ENCODE measurements around the gene ATF4.
A peak's percentile ranks its signal among the peaks of the same experiment; 100 is the strongest.
"Not testable (repeated sequence)": the region's sequence is repeated elsewhere in the genome, so short reads cannot be mapped to it uniquely, and the experiment has no call there.

ATF4 gene

GRCh38 chr22:39489094-39490068, 31.0 kb upstream of the ATF4 start:
- no peak for DNase-seq (ENCODE audit: low spot score)

GRCh38 chr22:39490135-39490798, 30.1 kb upstream of the ATF4 start:
- DNase-seq (ENCODE audit: low spot score) = peak; percentile 85

- DNase-seq (ENCODE audit: low spot score) = no peak
Measured at GRCh38 chr22:39490966-39491680, 29.2 kb upstream of the ATF4 start.

- no peak for DNase-seq (ENCODE audit: low spot score)
Measured at GRCh38 chr22:39491696-39492095, 28.7 kb upstream of the ATF4 start.

GRCh38 chr22:39492186-39492585, 28.2 kb upstream of the ATF4 start:
- no peak for DNase-seq (ENCODE audit: low spot score)

- DNase-seq (ENCODE audit: low spot score) = no peak
Measured at GRCh38 chr22:39493759-39494158, 26.6 kb upstream of the ATF4 start.

DNA sequence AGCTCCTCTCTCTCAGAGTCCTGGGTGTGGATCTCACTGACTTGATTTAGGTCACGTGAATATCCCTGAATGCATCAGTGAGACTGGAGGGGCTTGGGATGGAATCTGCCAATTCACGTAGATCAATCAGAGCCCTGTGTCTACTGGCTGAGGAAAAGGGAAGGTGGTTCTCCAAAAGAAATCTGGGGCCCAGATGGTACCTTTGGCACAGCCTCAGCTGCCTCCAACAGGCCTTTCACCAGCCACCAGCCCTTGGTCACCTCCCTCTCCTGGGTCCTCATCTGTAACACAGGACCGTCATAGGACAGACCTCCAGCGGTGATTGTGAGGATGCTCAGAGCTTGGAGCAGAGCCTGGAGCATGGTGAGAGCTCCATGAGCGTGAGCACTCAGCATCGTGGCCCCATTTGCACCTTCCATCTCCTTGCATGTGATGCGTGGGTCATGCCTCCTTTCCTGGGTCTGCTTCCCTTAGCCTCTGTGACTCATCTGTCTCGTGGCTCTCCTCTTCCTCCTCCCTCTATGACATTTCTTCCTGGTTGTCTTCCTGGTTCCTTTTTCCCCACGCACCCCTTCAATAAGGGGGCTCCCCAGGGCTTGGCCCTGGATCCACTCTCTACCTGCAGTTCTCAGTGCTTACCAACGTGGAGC, 25.8 kb upstream of the ATF4 start:
- no peak for DNase-seq (ENCODE audit: low spot score)

GRCh38 chr22:39496131-39496838, 24.1 kb upstream of the ATF4 start:
- DNase-seq (ENCODE audit: low spot score) = peak; percentile 82

GRCh38 chr22:39497429-39497828, 22.9 kb upstream of the ATF4 start:
- no peak for DNase-seq (ENCODE audit: low spot score)

- DNase-seq (ENCODE audit: low spot score) = no peak
Measured at GRCh38 chr22:39498368-39498767, 22.0 kb upstream of the ATF4 start.

DNA sequence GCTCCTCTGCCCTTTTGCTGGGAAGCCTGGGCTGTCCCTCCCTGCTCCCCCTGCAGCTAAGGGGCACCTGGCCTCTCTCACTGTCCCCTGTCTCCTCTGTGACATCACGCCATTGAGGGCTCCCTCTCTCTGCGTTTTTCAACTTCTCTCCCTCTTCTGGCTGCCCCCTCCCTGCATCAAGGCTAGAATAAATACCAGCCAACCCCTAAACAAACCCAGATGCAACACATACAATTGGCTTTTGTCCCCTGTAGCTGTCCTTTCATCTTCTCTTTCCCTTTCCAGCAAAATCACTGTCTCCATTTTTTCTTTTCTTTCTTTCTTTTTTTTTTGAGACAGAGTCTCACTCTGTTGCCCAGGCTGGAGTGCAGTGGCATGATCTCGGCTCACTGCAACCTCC, 21.6 kb upstream of the ATF4 start:
- DNase-seq (ENCODE audit: low spot score) = peak; percentile 40

DNA sequence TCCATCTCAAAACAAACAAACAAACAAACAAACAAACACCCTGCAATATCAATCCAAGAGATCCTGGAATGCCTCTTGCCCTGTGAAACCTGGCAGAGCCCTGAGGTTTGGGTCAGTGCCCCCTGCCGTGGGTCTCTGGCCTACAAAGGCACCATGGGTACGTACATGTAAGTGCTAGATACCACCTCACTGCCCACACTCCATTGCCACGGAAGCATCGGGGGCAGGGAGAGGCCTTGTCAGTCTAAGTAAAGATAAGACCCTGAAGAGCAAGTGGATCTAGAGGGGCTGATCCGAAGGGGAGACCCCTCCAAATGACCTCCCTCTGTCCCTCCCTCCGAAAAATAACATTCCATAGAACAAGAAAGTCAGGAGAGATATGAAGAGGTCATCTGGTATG, 20.3 kb upstream of the ATF4 start:
- DNase-seq (ENCODE audit: low spot score) = no peak

DNA sequence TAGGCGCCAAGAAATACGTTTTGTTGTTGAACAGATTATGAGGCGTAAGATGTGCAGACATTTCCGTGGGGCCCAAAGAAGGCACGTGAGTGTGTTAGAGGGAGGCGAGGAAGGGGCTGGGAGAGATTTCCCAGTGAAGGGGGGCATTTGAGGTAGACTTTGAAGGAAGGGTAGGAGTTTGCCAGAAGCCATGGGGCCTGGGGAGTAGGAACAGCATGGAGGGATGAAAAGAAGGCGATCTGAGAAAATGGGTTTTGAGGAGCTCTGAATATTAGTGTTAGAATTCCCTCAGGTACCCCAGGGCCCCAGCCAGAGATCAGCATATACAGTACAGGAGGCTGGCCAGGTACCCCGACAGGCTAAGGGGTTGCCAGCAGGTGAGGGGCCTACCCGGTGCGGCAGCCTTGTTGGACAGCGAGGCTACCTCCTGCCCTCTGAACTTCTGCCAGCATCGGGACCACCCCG, 18.7 kb upstream of the ATF4 start:
- DNase-seq (ENCODE audit: low spot score) = no peak

- DNase-seq (ENCODE audit: low spot score) = peak; percentile 98
Measured at GRCh38 chr22:39502109-39502788, 18.1 kb upstream of the ATF4 start, which contains the start of gene MIEF1. Gene MIEF1 (plus strand): TSS chr22:39502290. CDS start chr22:39511295, 9,005 bp downstream.

- no peak for DNase-seq (ENCODE audit: low spot score)
Measured at GRCh38 chr22:39502789-39503409, 17.5 kb upstream of the ATF4 start.

DNA sequence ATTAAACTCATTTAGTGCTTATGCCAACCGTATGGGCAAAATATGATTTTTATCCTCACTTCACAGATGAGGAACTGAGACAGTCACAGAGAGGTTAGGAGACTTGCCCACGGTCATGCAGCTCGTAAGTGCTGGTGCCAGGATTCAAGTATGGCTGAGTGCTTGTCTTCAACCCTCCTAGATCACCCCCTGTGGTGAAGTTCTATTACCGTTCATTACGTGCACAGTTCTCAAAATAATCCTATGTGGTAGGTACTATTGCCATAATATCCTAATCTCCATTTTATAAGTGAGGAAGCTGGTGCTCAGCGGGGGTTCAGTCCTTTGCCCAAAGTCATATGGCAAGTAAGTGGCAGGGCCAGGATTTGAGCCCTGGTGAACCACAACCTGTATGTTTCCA, 16.7 kb upstream of the ATF4 start:
- no peak for DNase-seq (ENCODE audit: low spot score)

DNA sequence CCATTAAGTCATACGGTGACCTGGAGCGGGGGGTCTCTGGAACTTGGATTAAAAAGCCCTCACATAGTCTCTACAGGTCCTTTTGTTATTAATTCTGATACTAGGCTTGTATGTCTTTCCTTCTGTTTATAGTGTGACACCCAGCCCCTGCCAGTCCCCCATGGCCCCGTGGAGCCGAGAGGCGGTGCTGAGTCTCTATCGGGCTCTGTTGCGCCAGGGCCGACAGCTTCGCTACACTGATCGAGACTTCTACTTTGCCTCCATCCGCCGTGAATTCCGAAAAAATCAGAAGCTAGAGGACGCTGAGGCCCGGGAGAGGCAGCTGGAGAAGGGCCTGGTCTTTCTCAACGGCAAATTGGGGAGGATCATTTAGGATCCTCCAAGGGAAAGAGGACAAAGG, 16.3 kb upstream of the ATF4 start:
- DNase-seq (ENCODE audit: low spot score) = no peak

GRCh38 chr22:39507021-39507420, 13.3 kb upstream of the ATF4 start:
- not testable (repeated sequence) for DNase-seq (ENCODE audit: low spot score)

DNA sequence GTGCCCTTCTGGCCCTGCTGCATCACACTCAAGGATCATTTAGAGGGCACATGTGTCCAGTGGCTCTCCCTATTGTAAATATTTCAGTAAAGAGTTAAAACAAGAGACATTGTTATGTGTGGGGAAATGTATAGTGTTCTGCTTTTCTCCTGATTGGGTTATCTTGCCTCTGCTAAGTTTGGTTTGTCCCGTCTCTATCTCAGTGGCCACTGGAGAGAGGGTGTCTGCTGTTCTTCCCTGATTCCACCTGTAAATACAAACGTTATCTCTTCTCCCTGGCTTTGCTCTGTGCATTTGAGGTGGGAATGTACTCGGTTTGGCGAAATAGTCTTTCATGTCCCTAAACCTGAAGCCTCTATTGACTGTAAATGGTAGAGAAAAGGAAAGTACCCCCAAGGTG, 12.0 kb upstream of the ATF4 start:
- DNase-seq (ENCODE audit: low spot score) = no peak

Measured in SK-N-DZ (cell line).